Middle frontal gyrus (tissue), 1 donor: ENCODE measurements around the gene MRPL9.
"Not testable (repeated sequence)": the region's sequence is repeated elsewhere in the genome, so short reads cannot be mapped to it uniquely, and the experiment has no call there.

ENCODE experiments used
- DNase-seq: peaks from one replicate; pipeline ENCODE4 v3.0.0-alpha.2; 2015; ENCODE audit warnings: low spot score; ENCODE audit errors: extremely low spot score

The MRPL9 gene

DNA sequence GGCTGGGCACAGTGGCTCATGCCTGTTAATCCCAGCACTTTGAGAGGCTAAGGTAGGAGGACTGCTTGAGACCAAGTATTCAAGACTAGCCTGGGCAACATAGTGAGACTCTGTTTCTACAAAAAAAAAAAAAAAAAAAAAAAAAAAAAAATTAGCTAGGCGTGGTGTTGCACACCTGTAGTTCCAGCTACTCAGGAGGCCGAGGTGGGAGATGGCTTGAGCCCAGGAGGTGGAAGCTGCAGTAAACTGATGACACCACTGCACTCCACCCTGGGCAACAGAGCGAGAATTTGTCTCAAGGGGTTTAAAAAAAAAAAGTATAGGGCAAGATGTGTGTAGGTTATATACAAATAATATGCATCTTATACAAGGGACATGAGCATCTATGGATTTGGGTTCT is 24.4 kb upstream of the MRPL9 start:
- DNase-seq, result no peak

DNA sequence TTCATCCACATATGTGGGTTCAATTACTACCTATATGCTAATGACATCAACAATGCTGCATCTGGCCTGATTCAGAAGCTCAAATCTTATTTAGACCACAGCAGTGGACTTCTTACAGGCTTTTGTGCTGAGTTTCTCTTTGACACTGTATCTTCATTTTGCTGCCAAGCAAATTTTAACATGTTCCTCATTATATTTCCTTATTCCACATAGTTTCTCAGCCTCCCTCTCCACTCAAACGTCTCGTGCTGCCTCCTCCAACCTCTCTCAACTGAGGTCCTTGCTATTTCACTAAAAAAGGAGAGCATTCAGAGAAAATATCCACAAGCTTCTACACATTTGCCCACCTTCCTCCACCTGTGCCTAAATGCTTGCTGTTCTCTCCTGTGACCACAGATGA is 20.5 kb upstream of the MRPL9 start:
- DNase-seq, result no peak

DNA sequence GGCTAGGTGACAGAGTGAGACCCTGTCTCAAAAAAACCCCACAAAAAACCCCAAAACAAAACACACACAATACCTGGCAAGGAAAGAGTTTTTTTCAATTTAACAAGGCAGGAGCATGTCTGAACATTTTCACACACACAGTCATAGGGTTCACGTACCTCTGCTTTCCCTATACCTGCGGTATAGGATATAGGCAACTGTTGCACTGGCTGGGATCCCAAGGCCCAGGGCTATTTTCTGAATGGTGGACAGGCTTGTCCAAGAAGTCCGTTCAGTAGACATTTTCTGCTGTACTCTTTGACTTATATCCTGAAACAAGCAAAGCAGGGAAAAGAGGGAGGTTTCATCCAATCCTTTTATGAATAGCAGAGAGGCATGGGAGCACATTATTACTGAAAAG is 19.4 kb upstream of the MRPL9 start:
- DNase-seq, result no peak

DNA sequence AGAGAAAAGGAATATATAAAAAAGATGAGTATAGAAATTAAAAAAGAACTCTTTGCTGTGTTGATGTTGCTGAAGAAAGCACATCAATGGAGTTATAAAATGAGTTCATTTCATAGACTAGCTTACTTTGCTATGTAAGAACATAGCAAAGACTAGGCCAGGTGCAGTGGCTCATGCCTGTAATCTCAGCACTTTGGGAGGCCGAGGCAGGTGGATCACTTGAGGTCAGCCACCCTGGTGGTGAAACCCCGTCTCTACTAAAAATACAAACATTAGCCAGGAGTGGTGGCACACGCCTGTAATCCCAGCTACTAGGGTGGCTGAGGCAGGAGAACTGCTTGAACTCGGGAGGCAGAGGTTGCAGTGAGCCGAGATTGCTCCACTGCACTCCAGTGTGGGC is 18.7 kb upstream of the MRPL9 start:
- DNase-seq, result not testable (repeated sequence)

GRCh38 chr1:151780736-151781135 is 17.4 kb upstream of the MRPL9 start:
- DNase-seq, result not testable (repeated sequence)

DNA sequence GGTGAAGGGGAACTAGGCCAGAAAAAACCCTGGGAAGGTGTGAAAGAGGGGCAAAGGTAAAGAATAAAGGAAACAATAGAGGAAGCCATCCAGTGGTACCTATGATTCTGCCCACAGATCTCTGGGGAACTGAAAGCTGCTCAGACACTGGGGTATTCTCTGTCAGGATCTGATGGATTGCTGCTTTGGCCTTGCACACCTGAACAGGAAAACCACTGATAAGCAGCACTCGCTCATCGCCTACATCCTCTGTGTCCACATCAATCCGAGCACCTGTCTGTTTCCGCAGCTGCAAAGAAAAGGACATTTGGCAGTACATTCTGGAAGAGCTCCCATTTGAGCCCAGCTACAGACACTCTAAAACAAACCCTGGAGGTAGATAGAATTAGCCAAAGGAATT is 16.6 kb upstream of the MRPL9 start:
- no peak for DNase-seq

- no peak for DNase-seq
Measured at GRCh38 chr1:151777317-151777716, 14.0 kb upstream of the MRPL9 start.

DNA sequence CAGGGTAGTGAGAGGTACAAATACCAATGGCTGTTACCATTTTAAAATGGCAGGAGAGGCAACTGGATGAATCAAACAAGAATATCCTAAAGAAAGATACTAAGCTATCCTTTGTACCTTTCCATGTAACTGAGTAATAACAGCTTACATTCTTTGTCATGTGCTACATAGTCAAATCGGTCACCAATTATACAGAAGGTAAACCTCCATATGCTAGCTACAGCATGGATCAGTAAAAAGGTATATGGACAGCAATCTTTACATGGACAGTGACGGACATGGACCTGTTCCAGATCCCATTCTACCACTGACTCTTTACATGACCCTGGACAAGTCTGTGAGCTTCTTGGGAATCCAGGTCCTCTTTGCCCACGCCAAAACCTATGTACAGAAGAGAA is 13.4 kb upstream of the MRPL9 start:
- DNase-seq, result no peak

- DNase-seq, result no peak
Measured at GRCh38 chr1:151775894-151776664, 12.8 kb upstream of the MRPL9 start.

GRCh38 chr1:151774256-151774922 is 11.1 kb upstream of the MRPL9 start:
- no peak for DNase-seq

- no peak for DNase-seq
Measured at GRCh38 chr1:151773702-151774101, 10.4 kb upstream of the MRPL9 start.

- not testable (repeated sequence) for DNase-seq
Measured at GRCh38 chr1:151769270-151769669, 6.0 kb upstream of the MRPL9 start.

DNA sequence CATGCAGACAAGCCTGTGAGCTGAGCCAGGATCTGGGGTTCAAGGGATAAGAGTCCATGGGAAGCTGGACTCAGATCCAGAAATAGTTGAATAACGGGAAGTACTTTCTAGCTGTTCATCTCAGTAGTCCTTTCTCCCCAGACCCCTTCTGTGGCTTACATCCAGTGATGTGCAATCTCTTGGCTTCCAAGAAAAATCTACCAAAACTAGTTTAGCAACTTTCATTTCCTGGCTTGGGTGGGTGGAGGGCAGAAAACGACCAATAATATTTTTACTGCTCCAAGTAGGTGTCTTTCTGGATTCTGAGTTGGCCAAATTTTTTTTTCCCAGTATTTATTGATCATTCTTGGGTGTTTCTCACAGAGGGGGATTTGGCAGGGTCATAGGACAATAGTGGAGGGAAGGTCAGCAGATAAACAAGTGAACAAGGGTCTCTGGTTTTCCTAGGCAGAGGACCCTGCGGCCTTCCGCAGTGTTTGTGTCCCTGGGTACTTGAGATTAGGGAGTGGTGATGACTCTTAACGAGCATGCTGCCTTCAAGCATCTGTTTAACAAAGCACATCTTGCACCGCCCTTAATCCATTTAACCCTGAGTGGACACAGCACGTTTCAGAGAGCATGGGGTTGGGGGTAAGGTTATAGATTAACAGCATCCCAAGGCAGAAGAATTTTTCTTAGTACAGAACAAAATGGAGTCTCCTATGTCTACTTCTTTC is 5.2 kb upstream of the MRPL9 start:
- not testable (repeated sequence) for DNase-seq

GRCh38 chr1:151763990-151764389 is 694 bp upstream of the MRPL9 start:
- DNase-seq, result no peak

DNA sequence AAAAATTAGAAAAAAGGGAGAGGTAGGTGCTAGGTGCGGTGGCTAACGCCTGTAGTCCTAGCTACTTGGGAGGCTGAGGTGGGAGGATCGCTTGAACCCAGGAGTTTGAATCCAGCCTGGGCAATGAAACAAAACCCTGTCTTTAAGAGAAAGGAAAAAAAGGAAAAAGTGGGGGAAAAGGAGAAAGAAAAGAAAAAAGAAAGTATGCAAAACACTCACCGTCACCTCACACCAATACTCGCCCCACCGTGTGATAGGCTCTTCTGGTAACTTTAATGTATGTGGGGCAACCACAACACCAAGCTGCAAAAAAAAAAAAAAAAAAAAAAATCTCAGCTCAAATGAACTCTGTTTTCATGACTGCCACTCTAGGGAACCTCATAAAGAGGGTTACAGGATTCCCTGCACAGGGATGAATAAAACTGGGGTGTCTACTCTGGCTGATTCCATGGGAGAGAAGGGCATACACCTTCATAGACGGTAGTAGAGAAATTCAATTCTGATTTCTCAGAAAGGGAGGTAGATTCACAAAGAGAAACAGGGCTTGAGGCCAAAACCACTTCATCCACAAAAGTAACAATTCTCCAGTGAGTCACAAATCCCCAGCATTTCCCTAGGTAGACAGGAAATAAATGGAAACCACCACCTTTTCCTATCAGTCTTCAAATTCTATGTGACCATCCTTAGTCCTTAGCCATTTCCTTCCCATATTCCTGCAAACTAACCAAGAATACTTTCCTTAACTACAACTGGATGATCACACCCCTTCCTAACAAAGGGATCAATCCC is 2.5 kb downstream of the MRPL9 start:
- DNase-seq, result no peak

DNA sequence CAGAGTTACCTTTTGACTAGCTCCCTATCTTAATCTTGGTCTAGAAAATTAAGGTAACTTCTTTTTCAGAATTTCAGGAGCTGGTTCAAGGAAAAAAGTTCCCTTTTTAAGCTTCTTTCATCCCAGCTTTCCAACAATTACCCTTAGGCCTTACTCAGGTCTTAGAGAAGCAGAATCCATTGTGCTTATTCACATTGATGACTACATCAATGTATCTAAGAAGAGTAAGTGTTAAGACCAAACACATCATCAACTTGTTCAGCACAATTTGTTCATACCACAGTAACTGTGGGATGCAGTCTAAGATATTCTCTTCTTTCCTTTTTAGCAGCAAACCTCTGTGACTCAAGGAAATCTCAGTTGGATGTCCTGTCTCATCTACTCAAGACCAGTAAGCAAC is 4.1 kb downstream of the MRPL9 start:
- no peak for DNase-seq

- DNase-seq, result no peak
Measured at GRCh38 chr1:151756291-151756690, 7.0 kb downstream of the MRPL9 start.

- no peak for DNase-seq
Measured at GRCh38 chr1:151741516-151741915, 21.8 kb downstream of the MRPL9 start.

DNA sequence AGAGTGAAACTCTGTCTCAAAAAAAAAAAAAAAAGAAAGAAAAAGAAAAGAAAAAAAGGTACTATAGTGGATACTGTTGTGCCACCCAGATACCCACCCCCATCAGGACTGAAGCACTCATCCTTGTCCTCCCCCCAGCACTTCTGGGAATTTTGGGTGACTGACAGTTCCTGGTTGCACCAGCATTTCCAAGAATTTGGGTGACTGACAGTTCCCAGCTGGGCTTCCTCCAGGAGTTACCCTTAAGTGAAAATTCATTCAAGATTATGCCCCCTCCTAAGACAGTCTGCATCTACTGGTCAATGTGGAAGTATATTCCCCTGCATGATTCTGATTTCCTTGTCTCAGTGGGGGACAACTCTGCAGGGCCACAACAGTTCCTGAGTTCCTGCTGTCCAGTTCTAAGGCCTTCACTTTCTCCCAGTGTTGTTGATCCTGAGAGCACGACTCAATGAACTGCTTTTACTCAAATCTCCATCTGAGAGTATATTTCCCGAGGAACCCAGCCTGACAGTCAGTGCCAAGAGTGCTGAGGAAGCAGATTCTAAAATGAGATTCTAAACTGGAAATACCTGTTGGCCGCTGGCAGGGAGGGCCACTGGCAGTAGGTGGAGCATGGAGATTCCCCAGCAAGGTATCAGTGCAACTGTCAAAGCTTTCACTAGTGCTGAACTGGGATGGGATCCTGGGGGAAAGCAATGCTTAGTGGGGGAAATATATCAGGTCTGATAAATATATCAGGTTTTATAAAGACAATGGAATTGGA is 23.5 kb downstream of the MRPL9 start:
- no peak for DNase-seq

DNA sequence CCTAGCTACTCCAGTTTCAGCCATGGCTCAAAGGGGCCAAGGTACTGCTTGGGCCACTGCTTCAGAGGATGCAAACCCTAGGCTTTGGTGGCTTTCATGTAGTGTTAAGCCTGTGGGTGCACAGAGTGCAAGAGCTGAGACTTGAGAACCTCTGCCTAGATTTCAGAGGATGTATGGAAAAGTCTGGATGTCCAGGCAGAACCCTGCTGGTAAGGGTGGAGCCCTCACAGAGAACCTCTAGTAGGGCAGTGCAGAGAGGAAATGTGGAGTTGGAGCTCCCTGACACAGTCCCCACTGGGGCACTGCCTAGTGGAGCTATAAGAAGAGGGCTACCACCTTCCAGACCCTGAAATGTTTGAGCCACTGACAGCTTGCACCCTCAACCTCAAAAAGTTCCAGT is 25.8 kb downstream of the MRPL9 start:
- no peak for DNase-seq

GRCh38 chr1:151737026-151737425 is 26.3 kb downstream of the MRPL9 start:
- DNase-seq, result no peak
